ENCODE measurements around the gene GPC3. TPM values are rescaled to one million over a fixed set of nuclear protein-coding genes. Genes with fewer than 3 reads are reported as not detected.

Gene GPC3
- total RNA-seq, 1 donor = not detected

DNA sequence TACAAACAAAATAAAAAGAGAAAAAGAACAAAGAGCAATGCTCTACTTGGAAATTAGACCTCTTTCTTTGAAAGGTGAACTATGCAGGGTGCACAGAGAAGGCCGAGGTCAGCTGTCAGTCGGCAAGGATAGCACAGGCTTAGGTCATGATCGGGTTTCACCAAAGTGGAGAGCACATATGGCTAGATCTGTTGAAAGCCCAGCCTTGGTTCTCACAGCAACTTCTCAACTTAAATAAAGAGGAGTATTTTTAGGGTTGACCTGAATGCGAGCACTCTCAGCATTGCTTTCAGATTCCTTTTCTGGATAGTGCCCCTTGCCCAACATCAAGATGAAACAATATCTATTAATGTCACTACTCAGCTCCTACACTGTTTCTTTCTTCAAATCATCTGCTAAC, 447.2 kb downstream of the GPC3 start:
- Histone ChIP-seq H3K4me1 (ENCODE audit: insufficient read depth, low read length) (no peaks in the 10 kb centered on the region), H3K4me3 (ENCODE audit: insufficient read depth, low read length) (no peak overlapping the region), H4K20me1 (ENCODE audit: insufficient read depth, low read length) (no peaks in the 10 kb centered on the region), H3K36me3 (ENCODE audit: insufficient read depth, low read length) (no peaks in the 10 kb centered on the region), H2AFZ (ENCODE audit: low read length) (no peak overlapping the region), H3K27me3 (ENCODE audit: insufficient read depth, low read length) (no peaks in the 10 kb centered on the region), H3K4me2 (ENCODE audit: insufficient read depth, low read length) (no peak overlapping the region), H3K27ac (ENCODE audit: low read depth, low read length) (no peak overlapping the region), H3K79me2 (ENCODE audit: insufficient read depth, low read length) (no peaks in the 10 kb centered on the region), H3K9me3 (ENCODE audit: low read depth, low read length) (no peaks in the 10 kb centered on the region)
- TF ChIP-seq, protein P1, sequence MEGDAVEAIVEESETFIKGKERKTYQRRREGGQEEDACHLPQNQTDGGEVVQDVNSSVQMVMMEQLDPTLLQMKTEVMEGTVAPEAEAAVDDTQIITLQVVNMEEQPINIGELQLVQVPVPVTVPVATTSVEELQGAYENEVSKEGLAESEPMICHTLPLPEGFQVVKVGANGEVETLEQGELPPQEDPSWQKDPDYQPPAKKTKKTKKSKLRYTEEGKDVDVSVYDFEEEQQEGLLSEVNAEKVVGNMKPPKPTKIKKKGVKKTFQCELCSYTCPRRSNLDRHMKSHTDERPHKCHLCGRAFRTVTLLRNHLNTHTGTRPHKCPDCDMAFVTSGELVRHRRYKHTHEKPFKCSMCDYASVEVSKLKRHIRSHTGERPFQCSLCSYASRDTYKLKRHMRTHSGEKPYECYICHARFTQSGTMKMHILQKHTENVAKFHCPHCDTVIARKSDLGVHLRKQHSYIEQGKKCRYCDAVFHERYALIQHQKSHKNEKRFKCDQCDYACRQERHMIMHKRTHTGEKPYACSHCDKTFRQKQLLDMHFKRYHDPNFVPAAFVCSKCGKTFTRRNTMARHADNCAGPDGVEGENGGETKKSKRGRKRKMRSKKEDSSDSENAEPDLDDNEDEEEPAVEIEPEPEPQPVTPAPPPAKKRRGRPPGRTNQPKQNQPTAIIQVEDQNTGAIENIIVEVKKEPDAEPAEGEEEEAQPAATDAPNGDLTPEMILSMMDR (IDR thresholded peaks at IDR 0.05; ENCODE audit: extremely low read depth, low read depth, low read length) = no peak
- no peak for DNase-seq (ENCODE audit: insufficient read length, low spot score, missing footprints)

DNA sequence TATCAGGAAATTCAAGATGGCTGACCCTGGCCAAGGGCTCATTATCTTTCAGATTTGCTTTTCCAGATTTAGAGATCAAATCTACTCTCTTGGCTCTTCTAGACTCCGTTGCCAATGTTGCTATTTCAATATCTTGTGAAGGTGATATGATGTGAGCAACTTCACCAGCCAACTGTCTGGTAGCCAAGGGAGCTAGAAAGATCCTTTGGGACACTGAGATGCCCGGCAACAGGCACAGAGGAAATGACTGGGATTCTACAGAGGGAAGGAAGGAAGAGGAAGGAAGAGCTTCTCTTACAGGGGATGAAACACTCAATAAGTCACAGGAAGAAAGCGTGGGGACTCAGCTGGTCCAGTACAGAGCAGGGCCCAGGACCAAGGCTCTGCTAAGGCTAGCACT, 448.3 kb downstream of the GPC3 start:
- DNase-seq (ENCODE audit: insufficient read length, low spot score, missing footprints) = no peak
- Histone ChIP-seq H3K4me2 (ENCODE audit: insufficient read depth, low read length) (no peak overlapping the region), H3K27ac (ENCODE audit: low read depth, low read length) (no peak overlapping the region), H3K9me3 (ENCODE audit: low read depth, low read length) (no peaks in the 10 kb centered on the region), H3K36me3 (ENCODE audit: insufficient read depth, low read length) (no peaks in the 10 kb centered on the region), H3K79me2 (ENCODE audit: insufficient read depth, low read length) (no peaks in the 10 kb centered on the region), H2AFZ (ENCODE audit: low read length) (no peak overlapping the region), H3K27me3 (ENCODE audit: insufficient read depth, low read length) (no peaks in the 10 kb centered on the region), H4K20me1 (ENCODE audit: insufficient read depth, low read length) (no peaks in the 10 kb centered on the region), H3K4me1 (ENCODE audit: insufficient read depth, low read length) (no peaks in the 10 kb centered on the region), H3K4me3 (ENCODE audit: insufficient read depth, low read length) (no peak overlapping the region)
- TF ChIP-seq, protein P1 (IDR thresholded peaks at IDR 0.05; ENCODE audit: extremely low read depth, low read depth, low read length) = no peak

GRCh38 chrX:133535066-133535465, 450.3 kb downstream of the GPC3 start:
- no peaks in the 10 kb centered on the region for H3K4me1 ChIP-seq (ENCODE audit: insufficient read depth, low read length)
- H3K4me2 ChIP-seq (ENCODE audit: insufficient read depth, low read length) = no peak overlapping the region
- no peaks in the 10 kb centered on the region for H4K20me1 ChIP-seq (ENCODE audit: insufficient read depth, low read length)
- no peak overlapping the region for H2AFZ ChIP-seq (ENCODE audit: low read length)
- no peaks in the 10 kb centered on the region for H3K36me3 ChIP-seq (ENCODE audit: insufficient read depth, low read length)
- H3K79me2 ChIP-seq (ENCODE audit: insufficient read depth, low read length) = no peaks in the 10 kb centered on the region
- H3K9me3 ChIP-seq (ENCODE audit: low read depth, low read length) = no peaks in the 10 kb centered on the region
- TF ChIP-seq, protein P1 (IDR thresholded peaks at IDR 0.05; ENCODE audit: extremely low read depth, low read depth, low read length) = no peak
- no peaks in the 10 kb centered on the region for H3K27me3 ChIP-seq (ENCODE audit: insufficient read depth, low read length)
- H3K4me3 ChIP-seq (ENCODE audit: insufficient read depth, low read length) = no peak overlapping the region
- H3K27ac ChIP-seq (ENCODE audit: low read depth, low read length) = no peak overlapping the region
- no peak for DNase-seq (ENCODE audit: insufficient read length, low spot score, missing footprints)

- Histone ChIP-seq H3K9me3 (ENCODE audit: low read depth, low read length) (no peaks in the 10 kb centered on the region), H3K79me2 (ENCODE audit: insufficient read depth, low read length) (no peaks in the 10 kb centered on the region), H3K27me3 (ENCODE audit: insufficient read depth, low read length) (no peaks in the 10 kb centered on the region), H2AFZ (ENCODE audit: low read length) (no peak overlapping the region), H3K4me1 (ENCODE audit: insufficient read depth, low read length) (no peaks in the 10 kb centered on the region), H4K20me1 (ENCODE audit: insufficient read depth, low read length) (no peaks in the 10 kb centered on the region), H3K4me2 (ENCODE audit: insufficient read depth, low read length) (no peak overlapping the region), H3K4me3 (ENCODE audit: insufficient read depth, low read length) (no peak overlapping the region), H3K27ac (ENCODE audit: low read depth, low read length) (no peak overlapping the region), H3K36me3 (ENCODE audit: insufficient read depth, low read length) (no peaks in the 10 kb centered on the region)
- TF ChIP-seq, protein P1 (IDR thresholded peaks at IDR 0.05; ENCODE audit: extremely low read depth, low read depth, low read length) = no peak
- no peak for DNase-seq (ENCODE audit: insufficient read length, low spot score, missing footprints)
Measured at GRCh38 chrX:133534172-133534571, 451.2 kb downstream of the GPC3 start.

Measured in osteoblast (primary cell).